ENCODE measurements around the gene COL23A1. TPM values are rescaled to one million over a fixed set of nuclear protein-coding genes. Genes with fewer than 3 reads are reported as not detected.

Gene COL23A1
- polyA plus RNA-seq, 1 donor (not counting 4 experiments of a cell fraction or from before 2014, with no cell fraction given): not detected

GRCh38 chr5:178455480-178455835 lies 134.7 kb downstream of the COL23A1 start:
- H3K27me3 ChIP-seq (ENCODE audit: control insufficient read depth, extremely low read depth, insufficient read depth, low read length): no peaks in the 10 kb centered on the region
- no peaks in the 10 kb centered on the region for H3K79me2 ChIP-seq (ENCODE audit: control insufficient read depth, insufficient read depth, low read length)
- dilution Hi-C loops (cut with MboI; ENCODE audit: extremely low pct_ligation_motif_present, low sequenced_read_pairs): no loop called here
- H3K4me1 ChIP-seq (ENCODE audit: control insufficient read depth, extremely low read depth, insufficient read depth, low read length): no peaks in the 10 kb centered on the region
- no peak overlapping the region for H2AFZ ChIP-seq (ENCODE audit: control insufficient read depth, low read length)
- no peak for DNase-seq (ENCODE audit: low read depth, low spot score)
- TF ChIP-seq CTCF (optimal IDR thresholded peaks at IDR 0.05 in 1 of 3, IDR thresholded peaks at IDR 0.05 in 1 of 3, conservative IDR thresholded peaks at IDR 0.05 in 1 of 3; ENCODE audit: extremely low read depth in 1 of 3, insufficient read depth in 2 of 3, low read length in 3 of 3): no peak
- TF ChIP-seq EZH2 (IDR thresholded peaks at IDR 0.05; ENCODE audit: low read length): no peak
- no peaks in the 10 kb centered on the region for H3K9me3 ChIP-seq (ENCODE audit: control insufficient read depth, low read depth, low read length)
- no peaks in the 10 kb centered on the region for H3K36me3 ChIP-seq (ENCODE audit: control insufficient read depth in 2 of 2, extremely low read depth in 1 of 2, insufficient read depth in 2 of 2, low read length in 2 of 2)
- H4K20me1 ChIP-seq (ENCODE audit: control insufficient read depth, extremely low read depth, insufficient read depth, low read length): no peaks in the 10 kb centered on the region
- H3K9me1 ChIP-seq (ENCODE audit: control insufficient read depth, extremely low read depth, insufficient read depth, low read length): no peaks in the 10 kb centered on the region
- H3K9ac ChIP-seq (ENCODE audit: control insufficient read depth, extremely low read depth, insufficient read depth, low read length): no peak overlapping the region
- no peak overlapping the region for H3K27ac ChIP-seq (ENCODE audit: control insufficient read depth, insufficient read depth, low read length)
- H3K4me2 ChIP-seq (ENCODE audit: control insufficient read depth, extremely low read depth, insufficient read depth, low read depth, low read length): no peak overlapping the region
- no peak for FAIRE-seq
- H3K4me3 ChIP-seq (ENCODE audit: control insufficient read depth in 2 of 3, extremely low read depth in 1 of 3, insufficient read depth in 2 of 3, low read depth in 1 of 3, low read length in 3 of 3): no peak overlapping the region

GRCh38 chr5:178454821-178455479 lies 135.2 kb downstream of the COL23A1 start:
- H3K27me3 ChIP-seq (ENCODE audit: control insufficient read depth, extremely low read depth, insufficient read depth, low read length): no peaks in the 10 kb centered on the region
- H3K36me3 ChIP-seq (ENCODE audit: control insufficient read depth in 2 of 2, extremely low read depth in 1 of 2, insufficient read depth in 2 of 2, low read length in 2 of 2): no peaks in the 10 kb centered on the region
- no peak overlapping the region for H3K27ac ChIP-seq (ENCODE audit: control insufficient read depth, insufficient read depth, low read length)
- H3K4me1 ChIP-seq (ENCODE audit: control insufficient read depth, extremely low read depth, insufficient read depth, low read length): no peaks in the 10 kb centered on the region
- H3K9me3 ChIP-seq (ENCODE audit: control insufficient read depth, low read depth, low read length): no peaks in the 10 kb centered on the region
- H3K9me1 ChIP-seq (ENCODE audit: control insufficient read depth, extremely low read depth, insufficient read depth, low read length): no peaks in the 10 kb centered on the region
- H3K9ac ChIP-seq (ENCODE audit: control insufficient read depth, extremely low read depth, insufficient read depth, low read length): no peak overlapping the region
- DNase-seq (ENCODE audit: low read depth, low spot score) (no peak), FAIRE-seq (no peak)
- H3K79me2 ChIP-seq (ENCODE audit: control insufficient read depth, insufficient read depth, low read length): no peaks in the 10 kb centered on the region
- H4K20me1 ChIP-seq (ENCODE audit: control insufficient read depth, extremely low read depth, insufficient read depth, low read length): no peaks in the 10 kb centered on the region
- TF ChIP-seq EZH2 (IDR thresholded peaks at IDR 0.05; ENCODE audit: low read length) (no peak), CTCF (optimal IDR thresholded peaks at IDR 0.05 in 1 of 3, IDR thresholded peaks at IDR 0.05 in 1 of 3, conservative IDR thresholded peaks at IDR 0.05 in 1 of 3; ENCODE audit: extremely low read depth in 1 of 3, insufficient read depth in 2 of 3, low read length in 3 of 3) (no peak)
- dilution Hi-C loops (cut with MboI; ENCODE audit: extremely low pct_ligation_motif_present, low sequenced_read_pairs): no loop called here
- H3K4me3 ChIP-seq (ENCODE audit: control insufficient read depth in 2 of 3, extremely low read depth in 1 of 3, insufficient read depth in 2 of 3, low read depth in 1 of 3, low read length in 3 of 3): no peak overlapping the region
- no peak overlapping the region for H3K4me2 ChIP-seq (ENCODE audit: control insufficient read depth, extremely low read depth, insufficient read depth, low read depth, low read length)
- H2AFZ ChIP-seq (ENCODE audit: control insufficient read depth, low read length): no peak overlapping the region
